C4-2B (cell line): ENCODE data around the gene THRB.

Experiments used
- CTCF ChIP-seq: fragments of 450-650 bp; conservative IDR thresholded peaks from 2 replicates; pipeline ENCODE4 v1.5.1; 2017; ENCODE audit warnings: mild to moderate bottlenecking
- ZFX ChIP-seq: fragments of 450-650 bp; IDR thresholded peaks from 2 replicates; pipeline ENCODE4 v1.6.1; 2017

GRCh38 chr3:24400015-24400414 is 94.6 kb downstream of the THRB start:
- TF ChIP-seq CTCF (no peak), ZFX (no peak)
